IPS-18a (cell line): ENCODE data around the gene GABPA.
"Not testable (repeated sequence)": the region's sequence is repeated elsewhere in the genome, so short reads cannot be mapped to it uniquely, and the experiment has no call there.

Experiments used
- H3K27ac ChIP-seq: one replicate; pipeline ENCODE4 v1.5.1; 2013; ENCODE audit warnings: low read length
- H3K27me3 ChIP-seq: one replicate; pipeline ENCODE4 v1.6.1; 2013; ENCODE audit warnings: mild to moderate bottlenecking, low read length; ENCODE audit not compliant: control insufficient read depth, insufficient read depth
- H3K36me3 ChIP-seq: one replicate; pipeline ENCODE4 v1.6.1; 2013; ENCODE audit warnings: low read depth, low read length; ENCODE audit not compliant: control insufficient read depth
- H3K4me1 ChIP-seq: one replicate; pipeline ENCODE4 v1.6.1; 2013; ENCODE audit warnings: low read depth, low read length; ENCODE audit not compliant: control insufficient read depth
- H3K4me3 ChIP-seq: one replicate; pipeline ENCODE4 v1.5.1; 2013; ENCODE audit warnings: low read length
- H3K9ac ChIP-seq: one replicate; pipeline ENCODE4 v1.6.1; 2013; ENCODE audit warnings: mild to moderate bottlenecking, low read length, moderate library complexity
- H3K9me3 ChIP-seq: one replicate; pipeline ENCODE4 v1.6.1; 2013; ENCODE audit warnings: low read depth, low read length; ENCODE audit not compliant: control insufficient read depth

The GABPA gene

GRCh38 chr21:25714066-25714465, 20.7 kb upstream of the GABPA start:
- H3K9ac ChIP-seq, H3K9me3 ChIP-seq, H3K4me3 ChIP-seq, H3K27me3 ChIP-seq, H3K36me3 ChIP-seq, H3K27ac ChIP-seq, H3K4me1 ChIP-seq: not testable (repeated sequence)

GRCh38 chr21:25717491-25718147, 17.2 kb upstream of the GABPA start:
- Histone ChIP-seq H3K4me3 (no peak overlapping the region), H3K9ac (no peak overlapping the region), H3K27ac (no peak overlapping the region), H3K9me3 (no peaks in the 10 kb centered on the region), H3K4me1 (peaks cover 3% of the 10 kb centered on the region), H3K27me3 (no peaks in the 10 kb centered on the region), H3K36me3 (peaks cover under 1% of the 10 kb centered on the region)

GRCh38 chr21:25721987-25722386, 12.8 kb upstream of the GABPA start:
- H3K36me3 ChIP-seq: peaks cover 38% of the 10 kb centered on the region
- H3K27ac ChIP-seq: no peak overlapping the region
- H3K4me1 ChIP-seq: peaks cover 3% of the 10 kb centered on the region
- no peaks in the 10 kb centered on the region for H3K9me3 ChIP-seq
- no peak overlapping the region for H3K9ac ChIP-seq
- no peak overlapping the region for H3K4me3 ChIP-seq
- no peaks in the 10 kb centered on the region for H3K27me3 ChIP-seq

- H3K9me3 ChIP-seq: no peaks in the 10 kb centered on the region
- H3K27me3 ChIP-seq: no peaks in the 10 kb centered on the region
- no peak overlapping the region for H3K4me3 ChIP-seq
- H3K36me3 ChIP-seq: peaks cover 45% of the 10 kb centered on the region
- no peak overlapping the region for H3K9ac ChIP-seq
- H3K27ac ChIP-seq: no peak overlapping the region
- peaks cover 2% of the 10 kb centered on the region for H3K4me1 ChIP-seq
These were observed 12.1 kb upstream of the GABPA start for GRCh38 chr21:25722631-25723030.

GRCh38 chr21:25732091-25732760, 2.5 kb upstream of the GABPA start:
- Histone ChIP-seq H3K27me3 (no peaks in the 10 kb centered on the region), H3K36me3 (peaks cover 25% of the 10 kb centered on the region), H3K9ac (no peak overlapping the region), H3K9me3 (no peaks in the 10 kb centered on the region), H3K4me3 (no peak overlapping the region), H3K27ac (no peak overlapping the region), H3K4me1 (peaks cover 12% of the 10 kb centered on the region)

GRCh38 chr21:25733859-25734653, 716 bp upstream of the GABPA start:
- Histone ChIP-seq H3K9ac (peak overlapping the region; percentile 93), H3K36me3 (peaks cover 7% of the 10 kb centered on the region), H3K27me3 (no peaks in the 10 kb centered on the region), H3K4me1 (peaks cover 12% of the 10 kb centered on the region), H3K27ac (no peak overlapping the region), H3K4me3 (peak overlapping the region; percentile 81), H3K9me3 (no peaks in the 10 kb centered on the region)

- Histone ChIP-seq H3K36me3 (peaks cover 1% of the 10 kb centered on the region), H3K4me3 (peak overlapping the region; percentile 81), H3K27me3 (no peaks in the 10 kb centered on the region), H3K9ac (peak overlapping the region; percentile 93), H3K9me3 (no peaks in the 10 kb centered on the region), H3K27ac (no peak overlapping the region), H3K4me1 (peaks cover 12% of the 10 kb centered on the region)
These were observed 193 bp upstream of the GABPA start for GRCh38 chr21:25734654-25734903.

- peaks cover 12% of the 10 kb centered on the region for H3K4me1 ChIP-seq
- H3K9ac ChIP-seq: peak overlapping the region; percentile 93
- peak overlapping the region; percentile 67 for H3K27ac ChIP-seq
- H3K9me3 ChIP-seq: no peaks in the 10 kb centered on the region
- H3K4me3 ChIP-seq: peak overlapping the region; percentile 81
- H3K27me3 ChIP-seq: no peaks in the 10 kb centered on the region
- no peaks in the 10 kb centered on the region for H3K36me3 ChIP-seq
These were observed 1.1 kb downstream of the GABPA start for GRCh38 chr21:25735646-25736597.

- Histone ChIP-seq H3K9ac (no peak overlapping the region), H3K4me3 (no peak overlapping the region), H3K4me1 (peaks cover 12% of the 10 kb centered on the region), H3K36me3 (no peaks in the 10 kb centered on the region), H3K27ac (no peak overlapping the region), H3K27me3 (no peaks in the 10 kb centered on the region), H3K9me3 (no peaks in the 10 kb centered on the region)
These were observed 2.6 kb downstream of the GABPA start for GRCh38 chr21:25737421-25737820.

- H3K9ac ChIP-seq: no peak overlapping the region
- no peaks in the 10 kb centered on the region for H3K4me1 ChIP-seq
- H3K4me3 ChIP-seq: no peak overlapping the region
- no peaks in the 10 kb centered on the region for H3K27me3 ChIP-seq
- no peaks in the 10 kb centered on the region for H3K9me3 ChIP-seq
- H3K27ac ChIP-seq: no peak overlapping the region
- H3K36me3 ChIP-seq: peaks cover 9% of the 10 kb centered on the region
These were observed 8.1 kb downstream of the GABPA start for GRCh38 chr21:25742900-25743299.

GRCh38 chr21:25744854-25745253, 10.1 kb downstream of the GABPA start:
- Histone ChIP-seq H3K36me3 (peaks cover 16% of the 10 kb centered on the region), H3K9ac (no peak overlapping the region), H3K4me1 (no peaks in the 10 kb centered on the region), H3K27me3 (no peaks in the 10 kb centered on the region), H3K9me3 (no peaks in the 10 kb centered on the region), H3K4me3 (no peak overlapping the region), H3K27ac (no peak overlapping the region)
